T47D (cell line): Measurements from ENCODE around the gene CCDC90B.
A peak's percentile ranks its signal among the peaks of the same experiment; 100 is the strongest.

Experiments
- DNase-seq, 2 experiments: peaks; one replicate each; pipeline versions ENCODE4 v3.0.0 to v3.0.0-alpha.2; 2011 to 2012; ENCODE audit warnings: low read depth in 1 of 2, low spot score in 1 of 2
- JUND ChIP-seq: IDR thresholded peaks from 2 replicates; pipeline ENCODE4 v1.6.1; 2012; ENCODE audit warnings: low read depth
- in situ Hi-C: cut with HindIII; loops from 2 replicates; pipeline ENCODE4 v1.10.0; 2016; ENCODE audit warnings: low sequenced_read_pairs, low pct_unique_long_range_greater_than_20kb

The CCDC90B gene

GRCh38 chr11:83249445-83249844 lies 36.7 kb downstream of the CCDC90B start:
- no peak for TF ChIP-seq JUND
- DNase-seq, result no peak
- in situ Hi-C loops, result no loop called here

GRCh38 chr11:83241291-83241946 lies 44.7 kb downstream of the CCDC90B start:
- TF ChIP-seq JUND, result no peak
- peak; percentile 33 to 88 for DNase-seq
- in situ Hi-C loops, result no loop called here

GRCh38 chr11:83238111-83238510 lies 48.1 kb downstream of the CCDC90B start:
- TF ChIP-seq JUND, result no peak
- no peak for DNase-seq
- in situ Hi-C loops, result no loop called here

GRCh38 chr11:83235825-83236224 lies 50.3 kb downstream of the CCDC90B start:
- TF ChIP-seq JUND, result no peak
- in situ Hi-C loops, result no loop called here
- DNase-seq, result no peak

- no peak for DNase-seq
- in situ Hi-C loops, result no loop called here
- no peak for TF ChIP-seq JUND
Measured at GRCh38 chr11:83223457-83223856, 62.7 kb downstream of the CCDC90B start.

GRCh38 chr11:83222499-83222898 lies 63.7 kb downstream of the CCDC90B start:
- TF ChIP-seq JUND, result no peak

GRCh38 chr11:83221694-83222093 lies 64.5 kb downstream of the CCDC90B start:
- TF ChIP-seq JUND, result no peak
- in situ Hi-C loops, result no loop called here
- no peak for DNase-seq

More at GRCh38 chr11:83222499-83222898, 63.7 kb downstream of the CCDC90B start:
- in situ Hi-C loops, result no loop called here
- no peak for DNase-seq

GRCh38 chr11:83220260-83220659 lies 65.9 kb downstream of the CCDC90B start:
- peak; percentile 30 to 77 for DNase-seq
- in situ Hi-C loops, result no loop called here
- TF ChIP-seq JUND, result no peak

- in situ Hi-C loops, result no loop called here
- peak in 1 of 2 experiments; percentile 68 for DNase-seq
- no peak for TF ChIP-seq JUND
Measured at GRCh38 chr11:83219095-83219494, 67.1 kb downstream of the CCDC90B start.
